ENCODE results near the gene CLRN3. TPM values are rescaled to one million over a fixed set of nuclear protein-coding genes. Genes with fewer than 3 reads are reported as not detected.

CLRN3 gene
- total RNA-seq, 4 donors from 2014 or later = not detected

GRCh38 chr10:127882801-127883459 is 9.8 kb downstream of the CLRN3 start:
- Histone ChIP-seq H3K4me3 (no peak overlapping the region), H3K4me1 (no peaks in the 10 kb centered on the region), H3K36me3 (no peaks in the 10 kb centered on the region), H3K9me3 (no peaks in the 10 kb centered on the region), H3K27ac (no peak overlapping the region), H3K27me3 (peaks cover 16% of the 10 kb centered on the region)
- 63 to 68% methylated on average over 3 to 4 of the region's 4 CpGs for WGBS, 2 donors (ENCODE audit: low coverage in 1 of 2)
- no peak for ATAC-seq
- TF ChIP-seq, protein P1, sequence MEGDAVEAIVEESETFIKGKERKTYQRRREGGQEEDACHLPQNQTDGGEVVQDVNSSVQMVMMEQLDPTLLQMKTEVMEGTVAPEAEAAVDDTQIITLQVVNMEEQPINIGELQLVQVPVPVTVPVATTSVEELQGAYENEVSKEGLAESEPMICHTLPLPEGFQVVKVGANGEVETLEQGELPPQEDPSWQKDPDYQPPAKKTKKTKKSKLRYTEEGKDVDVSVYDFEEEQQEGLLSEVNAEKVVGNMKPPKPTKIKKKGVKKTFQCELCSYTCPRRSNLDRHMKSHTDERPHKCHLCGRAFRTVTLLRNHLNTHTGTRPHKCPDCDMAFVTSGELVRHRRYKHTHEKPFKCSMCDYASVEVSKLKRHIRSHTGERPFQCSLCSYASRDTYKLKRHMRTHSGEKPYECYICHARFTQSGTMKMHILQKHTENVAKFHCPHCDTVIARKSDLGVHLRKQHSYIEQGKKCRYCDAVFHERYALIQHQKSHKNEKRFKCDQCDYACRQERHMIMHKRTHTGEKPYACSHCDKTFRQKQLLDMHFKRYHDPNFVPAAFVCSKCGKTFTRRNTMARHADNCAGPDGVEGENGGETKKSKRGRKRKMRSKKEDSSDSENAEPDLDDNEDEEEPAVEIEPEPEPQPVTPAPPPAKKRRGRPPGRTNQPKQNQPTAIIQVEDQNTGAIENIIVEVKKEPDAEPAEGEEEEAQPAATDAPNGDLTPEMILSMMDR (IDR thresholded peaks at IDR 0.05) = no peak
- TF ChIP-seq EP300 (IDR thresholded peaks at IDR 0.05) = no peak
- no peak for TF ChIP-seq POLR2AphosphoS5 (IDR thresholded peaks at IDR 0.05)
- no peak for TF ChIP-seq POLR2A (IDR thresholded peaks at IDR 0.05)

- 81 to 100% methylated on average over 1 to 8 of the region's 8 CpGs for WGBS, 2 donors (ENCODE audit: low coverage in 1 of 2)
- Histone ChIP-seq H3K36me3 (no peaks in the 10 kb centered on the region), H3K27ac (no peak overlapping the region), H3K4me1 (no peaks in the 10 kb centered on the region), H3K27me3 (peaks cover 13% of the 10 kb centered on the region), H3K4me3 (no peak overlapping the region), H3K9me3 (no peaks in the 10 kb centered on the region)
- no peak for ATAC-seq
- TF ChIP-seq, protein P1 (IDR thresholded peaks at IDR 0.05) = no peak
- no peak for TF ChIP-seq EP300 (IDR thresholded peaks at IDR 0.05)
Observed at GRCh38 chr10:127882391-127882790, 10.3 kb downstream of the CLRN3 start.

- Histone ChIP-seq H3K27me3 (peaks cover 3% of the 10 kb centered on the region), H3K4me3 (no peak overlapping the region), H3K36me3 (no peaks in the 10 kb centered on the region), H3K4me1 (no peaks in the 10 kb centered on the region), H3K9me3 (no peaks in the 10 kb centered on the region), H3K27ac (peak overlapping the region in 3 of 4 donors; percentile 27 to 37 (median 37))
- 100% methylated on average over 1 of the region's 8 CpGs; no CpG with 5 or more reads in 1 of the 2 donors for WGBS, 2 donors (ENCODE audit: low coverage in 1 of 2)
- no peak for TF ChIP-seq POLR2A (IDR thresholded peaks at IDR 0.05)
- TF ChIP-seq POLR2AphosphoS5 (IDR thresholded peaks at IDR 0.05) = no peak
- TF ChIP-seq, protein P1 (IDR thresholded peaks at IDR 0.05) = no peak
- no peak for TF ChIP-seq EP300 (IDR thresholded peaks at IDR 0.05)
- no peak for ATAC-seq
Observed at GRCh38 chr10:127881262-127881661, 11.5 kb downstream of the CLRN3 start.

- no peaks in the 10 kb centered on the region for H3K36me3 ChIP-seq
- H3K4me1 ChIP-seq = no peaks in the 10 kb centered on the region
- 71% methylated on average over 1 of the region's 2 CpGs; no CpG with 5 or more reads in 1 of the 2 donors for WGBS, 2 donors (ENCODE audit: low coverage in 1 of 2)
- H3K9me3 ChIP-seq = no peaks in the 10 kb centered on the region
- no peak overlapping the region for H3K4me3 ChIP-seq
- H3K27ac ChIP-seq = peak overlapping the region in 2 of 4 donors; percentile 27 to 37
- H3K27me3 ChIP-seq = peaks cover under 1% of the 10 kb centered on the region
- TF ChIP-seq POLR2A (IDR thresholded peaks at IDR 0.05) (no peak), EP300 (IDR thresholded peaks at IDR 0.05) (no peak), POLR2AphosphoS5 (IDR thresholded peaks at IDR 0.05) (no peak)
- TF ChIP-seq, protein P1 (IDR thresholded peaks at IDR 0.05) = no peak
- peak; percentile 64 for ATAC-seq
Observed at GRCh38 chr10:127880557-127880956, 12.2 kb downstream of the CLRN3 start.

DNA sequence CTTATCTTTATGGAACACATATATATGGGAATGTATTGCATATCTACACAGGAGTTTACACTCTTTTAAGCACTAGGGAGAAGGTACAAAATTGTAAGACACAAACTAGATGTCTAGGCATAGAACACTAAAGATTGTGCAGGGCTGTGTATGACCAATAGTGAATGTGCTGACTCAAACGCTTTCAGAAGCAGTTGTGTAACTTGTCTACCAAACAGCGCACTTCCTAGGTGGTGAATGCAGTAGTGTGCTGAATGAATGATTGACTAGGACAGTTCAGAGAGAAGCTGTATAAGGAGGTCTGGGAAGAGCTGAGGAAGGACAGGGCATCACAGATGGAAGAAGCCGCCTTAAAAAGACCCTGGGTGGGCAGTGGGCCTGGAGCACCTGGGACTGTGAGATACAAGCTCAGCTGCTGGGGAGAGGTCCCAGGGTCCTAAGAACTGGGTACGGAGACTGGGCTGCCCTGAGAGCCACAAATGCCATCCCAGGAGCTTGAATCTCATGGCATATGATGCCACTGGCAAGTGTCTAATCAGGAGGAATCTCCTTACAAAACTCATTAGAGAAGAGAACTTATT is 14.2 kb downstream of the CLRN3 start:
- Histone ChIP-seq H3K4me1 (no peaks in the 10 kb centered on the region), H3K36me3 (no peaks in the 10 kb centered on the region), H3K4me3 (no peak overlapping the region), H3K9me3 (no peaks in the 10 kb centered on the region), H3K27me3 (peaks cover 9% of the 10 kb centered on the region), H3K27ac (no peak overlapping the region)
- no peak for TF ChIP-seq POLR2AphosphoS5 (IDR thresholded peaks at IDR 0.05)
- TF ChIP-seq, protein P1 (IDR thresholded peaks at IDR 0.05) = no peak
- no peak for TF ChIP-seq EP300 (IDR thresholded peaks at IDR 0.05)
- TF ChIP-seq POLR2A (IDR thresholded peaks at IDR 0.05) = no peak
- 92 to 93% methylated on average over 2 to 4 of the region's 4 CpGs for whole genome bisulfite sequencing, 2 donors (ENCODE audit: low coverage in 1 of 2)
- peak; percentile 59 for ATAC-seq
